ENCODE measurements around the gene NEURL1B.

DNA sequence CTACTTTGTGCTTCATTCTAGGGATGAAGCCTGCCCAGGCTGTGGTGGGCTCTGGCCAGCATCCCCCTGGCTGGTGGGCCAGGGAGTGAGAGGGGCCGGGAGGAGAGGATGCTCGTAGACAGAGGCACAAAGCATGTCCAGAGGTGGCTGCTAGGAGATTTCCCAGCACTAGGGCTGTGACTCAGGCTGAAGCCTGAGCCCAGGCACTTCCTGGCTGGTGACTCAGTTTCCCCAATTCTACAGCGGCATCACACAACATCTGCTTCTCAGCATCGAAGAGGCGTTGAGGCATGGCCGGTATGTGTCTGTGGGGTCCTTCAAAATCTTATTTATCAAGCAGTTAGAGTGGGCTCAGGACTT is 74.3 kb downstream of the NEURL1B start:
- TF ChIP-seq, protein P1, sequence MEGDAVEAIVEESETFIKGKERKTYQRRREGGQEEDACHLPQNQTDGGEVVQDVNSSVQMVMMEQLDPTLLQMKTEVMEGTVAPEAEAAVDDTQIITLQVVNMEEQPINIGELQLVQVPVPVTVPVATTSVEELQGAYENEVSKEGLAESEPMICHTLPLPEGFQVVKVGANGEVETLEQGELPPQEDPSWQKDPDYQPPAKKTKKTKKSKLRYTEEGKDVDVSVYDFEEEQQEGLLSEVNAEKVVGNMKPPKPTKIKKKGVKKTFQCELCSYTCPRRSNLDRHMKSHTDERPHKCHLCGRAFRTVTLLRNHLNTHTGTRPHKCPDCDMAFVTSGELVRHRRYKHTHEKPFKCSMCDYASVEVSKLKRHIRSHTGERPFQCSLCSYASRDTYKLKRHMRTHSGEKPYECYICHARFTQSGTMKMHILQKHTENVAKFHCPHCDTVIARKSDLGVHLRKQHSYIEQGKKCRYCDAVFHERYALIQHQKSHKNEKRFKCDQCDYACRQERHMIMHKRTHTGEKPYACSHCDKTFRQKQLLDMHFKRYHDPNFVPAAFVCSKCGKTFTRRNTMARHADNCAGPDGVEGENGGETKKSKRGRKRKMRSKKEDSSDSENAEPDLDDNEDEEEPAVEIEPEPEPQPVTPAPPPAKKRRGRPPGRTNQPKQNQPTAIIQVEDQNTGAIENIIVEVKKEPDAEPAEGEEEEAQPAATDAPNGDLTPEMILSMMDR (IDR thresholded peaks at IDR 0.05 in 2 of 3, conservative IDR thresholded peaks at IDR 0.05 in 1 of 3; ENCODE audit: control insufficient read depth in 2 of 3, extremely low read depth in 1 of 3, insufficient read depth in 1 of 3, low read depth in 3 of 3, low read length in 3 of 3): no peak
- TF ChIP-seq FOXM1 (IDR thresholded peaks at IDR 0.05; ENCODE audit: low read depth, low read length) (no peak), FOS (IDR thresholded peaks at IDR 0.05; ENCODE audit: borderline replicate concordance, extremely low read depth, insufficient read length) (no peak), CBX5 (IDR thresholded peaks at IDR 0.05; ENCODE audit: low read depth) (no peak), POLR2A (IDR thresholded peaks at IDR 0.05; ENCODE audit: low read depth, low read length) (no peak), JUND (IDR thresholded peaks at IDR 0.05; ENCODE audit: low read depth, low read length) (no peak), GABPA (IDR thresholded peaks at IDR 0.05; ENCODE audit: low read depth) (no peak), RAD21 (IDR thresholded peaks at IDR 0.05; ENCODE audit: insufficient read depth, low read depth, low read length) (no peak), MTA3 (IDR thresholded peaks at IDR 0.05; ENCODE audit: borderline replicate concordance, low read length) (no peak), DPF2 (IDR thresholded peaks at IDR 0.05) (no peak), CREB1 (IDR thresholded peaks at IDR 0.05; ENCODE audit: low read depth) (no peak)
- TF ChIP-seq, protein P2, sequence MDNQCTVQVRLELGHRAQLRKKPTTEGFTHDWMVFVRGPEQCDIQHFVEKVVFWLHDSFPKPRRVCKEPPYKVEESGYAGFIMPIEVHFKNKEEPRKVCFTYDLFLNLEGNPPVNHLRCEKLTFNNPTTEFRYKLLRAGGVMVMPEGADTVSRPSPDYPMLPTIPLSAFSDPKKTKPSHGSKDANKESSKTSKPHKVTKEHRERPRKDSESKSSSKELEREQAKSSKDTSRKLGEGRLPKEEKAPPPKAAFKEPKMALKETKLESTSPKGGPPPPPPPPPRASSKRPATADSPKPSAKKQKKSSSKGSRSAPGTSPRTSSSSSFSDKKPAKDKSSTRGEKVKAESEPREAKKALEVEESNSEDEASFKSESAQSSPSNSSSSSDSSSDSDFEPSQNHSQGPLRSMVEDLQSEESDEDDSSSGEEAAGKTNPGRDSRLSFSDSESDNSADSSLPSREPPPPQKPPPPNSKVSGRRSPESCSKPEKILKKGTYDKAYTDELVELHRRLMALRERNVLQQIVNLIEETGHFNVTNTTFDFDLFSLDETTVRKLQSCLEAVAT (IDR thresholded peaks at IDR 0.05): no peak
- TF ChIP-seq, protein P3, sequence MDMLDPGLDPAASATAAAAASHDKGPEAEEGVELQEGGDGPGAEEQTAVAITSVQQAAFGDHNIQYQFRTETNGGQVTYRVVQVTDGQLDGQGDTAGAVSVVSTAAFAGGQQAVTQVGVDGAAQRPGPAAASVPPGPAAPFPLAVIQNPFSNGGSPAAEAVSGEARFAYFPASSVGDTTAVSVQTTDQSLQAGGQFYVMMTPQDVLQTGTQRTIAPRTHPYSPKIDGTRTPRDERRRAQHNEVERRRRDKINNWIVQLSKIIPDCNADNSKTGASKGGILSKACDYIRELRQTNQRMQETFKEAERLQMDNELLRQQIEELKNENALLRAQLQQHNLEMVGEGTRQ (IDR thresholded peaks at IDR 0.05; ENCODE audit: borderline replicate concordance, low read depth, low read length): no peak
- TF ChIP-seq, protein P4, sequence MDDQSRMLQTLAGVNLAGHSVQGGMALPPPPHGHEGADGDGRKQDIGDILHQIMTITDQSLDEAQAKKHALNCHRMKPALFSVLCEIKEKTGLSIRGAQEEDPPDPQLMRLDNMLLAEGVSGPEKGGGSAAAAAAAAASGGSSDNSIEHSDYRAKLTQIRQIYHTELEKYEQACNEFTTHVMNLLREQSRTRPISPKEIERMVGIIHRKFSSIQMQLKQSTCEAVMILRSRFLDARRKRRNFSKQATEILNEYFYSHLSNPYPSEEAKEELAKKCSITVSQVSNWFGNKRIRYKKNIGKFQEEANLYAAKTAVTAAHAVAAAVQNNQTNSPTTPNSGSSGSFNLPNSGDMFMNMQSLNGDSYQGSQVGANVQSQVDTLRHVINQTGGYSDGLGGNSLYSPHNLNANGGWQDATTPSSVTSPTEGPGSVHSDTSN (IDR thresholded peaks at IDR 0.05; ENCODE audit: insufficient replicate concordance, low read depth, low read length): no peak
